PC-9 (cell line): ENCODE results near the gene MLXIPL.

Experiments used
- EZH2 ChIP-seq: fragments of 200-600 bp; sonication (generic); IDR thresholded peaks from 2 replicates; pipeline ENCODE4 v1.8.0; 2017; ENCODE audit warnings: antibody characterized with exemption, low read depth
- TF ChIP-seq, protein P1 (sequence below): fragments of 200-600 bp; sonication (generic); conservative IDR thresholded peaks from 2 replicates; pipeline ENCODE4 v1.6.1; 2017; ENCODE audit warnings: mixed run types, antibody characterized with exemption, mild to moderate bottlenecking, moderate library complexity

- TF ChIP-seq, protein P1, sequence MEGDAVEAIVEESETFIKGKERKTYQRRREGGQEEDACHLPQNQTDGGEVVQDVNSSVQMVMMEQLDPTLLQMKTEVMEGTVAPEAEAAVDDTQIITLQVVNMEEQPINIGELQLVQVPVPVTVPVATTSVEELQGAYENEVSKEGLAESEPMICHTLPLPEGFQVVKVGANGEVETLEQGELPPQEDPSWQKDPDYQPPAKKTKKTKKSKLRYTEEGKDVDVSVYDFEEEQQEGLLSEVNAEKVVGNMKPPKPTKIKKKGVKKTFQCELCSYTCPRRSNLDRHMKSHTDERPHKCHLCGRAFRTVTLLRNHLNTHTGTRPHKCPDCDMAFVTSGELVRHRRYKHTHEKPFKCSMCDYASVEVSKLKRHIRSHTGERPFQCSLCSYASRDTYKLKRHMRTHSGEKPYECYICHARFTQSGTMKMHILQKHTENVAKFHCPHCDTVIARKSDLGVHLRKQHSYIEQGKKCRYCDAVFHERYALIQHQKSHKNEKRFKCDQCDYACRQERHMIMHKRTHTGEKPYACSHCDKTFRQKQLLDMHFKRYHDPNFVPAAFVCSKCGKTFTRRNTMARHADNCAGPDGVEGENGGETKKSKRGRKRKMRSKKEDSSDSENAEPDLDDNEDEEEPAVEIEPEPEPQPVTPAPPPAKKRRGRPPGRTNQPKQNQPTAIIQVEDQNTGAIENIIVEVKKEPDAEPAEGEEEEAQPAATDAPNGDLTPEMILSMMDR: no peak
- no peak for TF ChIP-seq EZH2
These were observed 13.2 kb downstream of the MLXIPL start for GRCh38 chr7:73611017-73611555.
